Small intestine (tissue), 7 donors: ENCODE data around the gene ST6GALNAC2. TPM values are rescaled to one million over a fixed set of nuclear protein-coding genes. Genes with fewer than 3 reads are reported as not detected.
"Not testable (repeated sequence)": the region's sequence is repeated elsewhere in the genome, so short reads cannot be mapped to it uniquely, and the experiment has no call there.

Experiments used
- DNase-seq, 2 donors: peaks; one replicate each; pipeline versions ENCODE4 v3.0.0 to v3.0.0-alpha.2; 2013
- FAIRE-seq: peaks from 2 replicates; lab custom pipeline; 2012; peaks lifted over from hg19 to GRCh38; lab: Jason Lieb, UNC
- H3K27ac ChIP-seq, 3 donors: one replicate each; pipeline ENCODE4 v1.5.1; 2013; ENCODE audit warnings: low read length in 2 of 3, mild to moderate bottlenecking in 2 of 3, control low read depth in 1 of 3, inconsistent platforms in 1 of 3, low read depth in 1 of 3, moderate library complexity in 1 of 3
- H3K27me3 ChIP-seq, 3 donors: one replicate each; pipeline ENCODE4 v1.6.1; 2013; ENCODE audit warnings: low read length in 3 of 3, inconsistent platforms in 1 of 3; ENCODE audit not compliant: control insufficient read depth in 3 of 3, insufficient read depth in 3 of 3
- H3K36me3 ChIP-seq, 3 donors: one replicate each; pipeline ENCODE4 v1.6.1; 2013; ENCODE audit warnings: low read length in 3 of 3, inconsistent platforms in 1 of 3, low read depth in 1 of 3, mild to moderate bottlenecking in 1 of 3, moderate library complexity in 1 of 3; ENCODE audit not compliant: control insufficient read depth in 3 of 3, insufficient read depth in 2 of 3
- H3K4me1 ChIP-seq, 3 donors: one replicate each; pipeline ENCODE4 v1.6.1; 2013; ENCODE audit warnings: low read length in 2 of 3, inconsistent platforms in 1 of 3, low read depth in 1 of 3, mild to moderate bottlenecking in 1 of 3, moderate library complexity in 1 of 3; ENCODE audit not compliant: control insufficient read depth in 3 of 3, insufficient read depth in 2 of 3
- H3K4me3 ChIP-seq, 3 donors: one replicate each; pipeline ENCODE4 v1.5.1; 2013; ENCODE audit warnings: low read length in 3 of 3, control low read depth in 1 of 3, inconsistent platforms in 1 of 3, low read depth in 1 of 3, mild to moderate bottlenecking in 1 of 3, moderate library complexity in 1 of 3
- H3K9me3 ChIP-seq, 2 donors: one replicate each; pipeline ENCODE4 v1.6.1; 2013; ENCODE audit warnings: low read depth in 1 of 2, low read length in 1 of 2; ENCODE audit not compliant: control insufficient read depth in 2 of 2, insufficient read depth in 1 of 2
- WGBS, 3 donors: extraction: QIAGEN DNeasy Blood & Tissue Kit; methylation state at CpG; one replicate each; pipeline ENCODE4 v1.1.7; 2013; 5-methylcytosine and 5-hydroxymethylcytosine counted together
- polyA plus RNA-seq, 4 donors: library from polyadenylated mRNA; stranded (reverse) in 3 of 4; unstranded in 1 of 4; fragments of 200-250 nt in 3 of 4; fragments of 120-200 nt in 1 of 4; gene quantifications; one replicate each; pipeline versions ENCODE4 v1.2.1 to v1.2.3, GENCODE V29; 2013
- donor health status: healthy with polysubstance abuse.
- donor health status: control.
- donor health status: control.
- donor health status: Bipolar disorder and iron deficiency.
- donor health status: healthy.

Gene ST6GALNAC2
- polyA plus RNA-seq, 4 donors: 1.1 to 5.3 (median 2.7) TPM; not detected in 1

- Histone ChIP-seq H3K27me3 (peaks cover 0 to 38% (median 0%) of the 10 kb centered on the region in 3 donors), H3K4me3 (peak overlapping the region in 2 of 3 donors; percentile 17 to 35), H3K27ac (peak overlapping the region in 1 of 3 donors; percentile 68), H3K36me3 (peaks cover 0 to 5% (median 0%) of the 10 kb centered on the region in 3 donors), H3K4me1 (peaks cover 0 to 8% (median 0%) of the 10 kb centered on the region in 3 donors), H3K9me3 (no peaks in the 10 kb centered on the region)
- DNase-seq (no peak), FAIRE-seq (no peak)
- WGBS, 3 donors: 50 to 75% (median 60%) methylated on average over 17 to 25 of the region's 25 CpGs
These were observed 49.0 kb downstream of the ST6GALNAC2 start for GRCh38 chr17:76536511-76537287.

- H3K4me1 ChIP-seq: peaks cover 0 to 8% (median 3%) of the 10 kb centered on the region in 3 donors
- H3K9me3 ChIP-seq: no peaks in the 10 kb centered on the region
- peaks cover 0 to 11% (median 0%) of the 10 kb centered on the region in 3 donors for H3K36me3 ChIP-seq
- DNase-seq (no peak), FAIRE-seq (no peak)
- 76 to 88% (median 86%) methylated on average over 19 of the region's 19 CpGs for WGBS, 3 donors
- H3K27ac ChIP-seq: peak overlapping the region in 1 of 3 donors; percentile 56
- peak overlapping the region in 1 of 3 donors; percentile 35 for H3K4me3 ChIP-seq
- H3K27me3 ChIP-seq: peaks cover 0 to 38% (median 0%) of the 10 kb centered on the region in 3 donors
These were observed 49.7 kb downstream of the ST6GALNAC2 start for GRCh38 chr17:76535788-76536510.

- Histone ChIP-seq H3K9me3 (no peaks in the 10 kb centered on the region), H3K27me3 (peaks cover 0 to 33% (median 0%) of the 10 kb centered on the region in 3 donors), H3K4me3 (no peak overlapping the region), H3K4me1 (peaks cover 0 to 10% (median 4%) of the 10 kb centered on the region in 3 donors), H3K27ac (peak overlapping the region in 1 of 3 donors; percentile 56), H3K36me3 (peaks cover 0 to 18% (median 0%) of the 10 kb centered on the region in 3 donors)
- FAIRE-seq: no peak
- no peak for DNase-seq
- 71 to 81% (median 80%) methylated on average over 7 of the region's 7 CpGs for WGBS, 3 donors
These were observed 50.6 kb downstream of the ST6GALNAC2 start for GRCh38 chr17:76534831-76535732.

GRCh38 chr17:76533640-76534359 is 51.9 kb downstream of the ST6GALNAC2 start:
- H3K4me3 ChIP-seq, DNase-seq, H3K27ac ChIP-seq, H3K9me3 ChIP-seq, FAIRE-seq: not testable (repeated sequence)
- H3K4me1 ChIP-seq: peaks cover 0 to 22% (median 4%) of the 10 kb centered on the region in 3 donors
- WGBS, 3 donors: 89 to 90% (median 89%) methylated on average over 9 of the region's 9 CpGs
- peaks cover 0 to 18% (median 0%) of the 10 kb centered on the region in 3 donors for H3K36me3 ChIP-seq
- H3K27me3 ChIP-seq: peaks cover 0 to 22% (median 0%) of the 10 kb centered on the region in 3 donors

- Histone ChIP-seq H3K9me3 (no peaks in the 10 kb centered on the region), H3K27me3 (peaks cover 0 to 19% (median 0%) of the 10 kb centered on the region in 3 donors), H3K4me3 (no peak overlapping the region), H3K27ac (peak overlapping the region in 1 of 3 donors; percentile 89), H3K36me3 (peaks cover 0 to 19% (median 0%) of the 10 kb centered on the region in 3 donors), H3K4me1 (peaks cover 0 to 30% (median 10%) of the 10 kb centered on the region in 3 donors)
- FAIRE-seq (no peak), DNase-seq (no peak)
- WGBS, 3 donors: 73 to 75% (median 74%) methylated on average over 8 of the region's 8 CpGs
These were observed 53.5 kb downstream of the ST6GALNAC2 start for GRCh38 chr17:76532072-76532651.

- peaks cover 0 to 13% (median 0%) of the 10 kb centered on the region in 3 donors for H3K27me3 ChIP-seq
- peaks cover 0 to 19% (median 0%) of the 10 kb centered on the region in 3 donors for H3K36me3 ChIP-seq
- no peak overlapping the region for H3K4me3 ChIP-seq
- DNase-seq: no peak
- no peak for FAIRE-seq
- peaks cover 0 to 30% (median 10%) of the 10 kb centered on the region in 3 donors for H3K4me1 ChIP-seq
- H3K27ac ChIP-seq: peak overlapping the region in 2 of 3 donors; percentile 81 to 89
- H3K9me3 ChIP-seq: no peaks in the 10 kb centered on the region
- WGBS, 3 donors: 75 to 84% (median 83%) methylated on average over 18 of the region's 18 CpGs
These were observed 54.1 kb downstream of the ST6GALNAC2 start for GRCh38 chr17:76531486-76532038.
